SH-SY5Y (cell line): Measurements from ENCODE around the gene UTP4.

Experiments
- GATA2 ChIP-seq: IDR thresholded peaks from 2 replicates; pipeline ENCODE4 v1.6.1; 2011; ENCODE audit warnings: mild to moderate bottlenecking, low read depth, low read length
- GATA3 ChIP-seq: IDR thresholded peaks from 2 replicates; pipeline ENCODE4 v1.6.1; 2011; ENCODE audit warnings: low read depth, mild to moderate bottlenecking, low read length, moderate library complexity

DNA sequence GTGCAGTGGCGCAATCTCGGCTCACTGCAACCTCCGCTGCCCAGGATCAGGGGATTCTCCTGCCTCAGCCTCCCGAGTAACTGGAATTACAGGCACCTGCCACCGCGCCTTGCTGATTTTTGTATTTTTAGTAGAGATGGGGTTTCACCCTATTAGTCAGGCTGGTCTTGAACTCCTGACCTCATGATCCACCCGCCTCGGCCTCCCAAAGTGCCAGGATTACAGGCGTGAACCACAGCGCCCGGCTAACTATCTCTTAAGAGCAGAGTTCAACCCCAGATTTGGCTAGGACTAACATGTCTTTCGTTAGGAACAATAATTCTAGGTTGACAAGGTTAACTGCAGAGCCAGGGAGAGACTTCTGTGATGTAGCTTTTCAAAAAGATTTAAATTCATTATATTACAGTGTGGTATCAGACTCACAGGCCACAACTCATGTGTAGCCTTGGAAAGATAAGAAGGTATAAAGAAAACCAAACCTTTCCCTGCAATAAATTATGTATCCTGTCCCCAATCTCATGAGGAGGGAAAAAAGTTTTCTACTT is 4.4 kb upstream of the UTP4 start:
- TF ChIP-seq GATA2 (no peak), GATA3 (no peak)
